GM21529 (cell line): ENCODE data around the gene SPTBN5.

Source experiments
- ATAC-seq: cut with Tn5 transposase; IDR thresholded peaks from one replicate; pipeline ENCODE4 v1.9.1; 2021; ENCODE audit not compliant: unreplicated experiment

The SPTBN5 gene

GRCh38 chr15:41809121-41809520, 84.7 kb downstream of the SPTBN5 start:
- no peak for ATAC-seq

GRCh38 chr15:41806291-41807181, 87.3 kb downstream of the SPTBN5 start:
- ATAC-seq: no peak

- ATAC-seq: no peak
These were observed 88.1 kb downstream of the SPTBN5 start for GRCh38 chr15:41805711-41806110.

- ATAC-seq: no peak
These were observed 88.8 kb downstream of the SPTBN5 start for GRCh38 chr15:41804916-41805666.

- no peak for ATAC-seq
These were observed 89.5 kb downstream of the SPTBN5 start for GRCh38 chr15:41804361-41804760.

GRCh38 chr15:41801850-41802455, 91.9 kb downstream of the SPTBN5 start:
- no peak for ATAC-seq

- no peak for ATAC-seq
These were observed 92.7 kb downstream of the SPTBN5 start for GRCh38 chr15:41801185-41801584.

GRCh38 chr15:41799488-41799805, 94.4 kb downstream of the SPTBN5 start:
- no peak for ATAC-seq

- no peak for ATAC-seq
These were observed 95.0 kb downstream of the SPTBN5 start for GRCh38 chr15:41798607-41799487.
